Peyer's patch (tissue), 4 donors: ENCODE data around the gene KLF14.

Experiments used
- CTCF ChIP-seq, 6 experiments: fragments of 450-650 bp in 4 of 6; fragments of 200-600 bp in 2 of 6; sonication (generic) in 1 of 6; IDR thresholded peaks; one replicate each; pipeline ENCODE4 v1.5.1; 2017 to 2019; ENCODE audit warnings: antibody characterized with exemption in 6 of 6, mild to moderate bottlenecking in 3 of 6, moderate library complexity in 1 of 6
- POLR2A ChIP-seq, 2 donors: fragments of 450-650 bp; IDR thresholded peaks; one replicate each; pipeline ENCODE4 v1.5.1; 2017; ENCODE audit warnings: antibody characterized with exemption in 2 of 2, mild to moderate bottlenecking in 2 of 2, moderate library complexity in 2 of 2

GRCh38 chr7:130700760-130701159 lies 33.2 kb downstream of the KLF14 start:
- no peak for TF ChIP-seq CTCF (IDR thresholded peaks at IDR 0.05)
- no peak for TF ChIP-seq POLR2A (IDR thresholded peaks at IDR 0.05)
